Muscle of back (tissue), 11 donors: Measurements from ENCODE around the gene NYNRIN. TPM values are rescaled to one million over a fixed set of nuclear protein-coding genes. Genes with fewer than 3 reads are reported as not detected.
"Not testable (repeated sequence)": the region's sequence is repeated elsewhere in the genome, so short reads cannot be mapped to it uniquely, and the experiment has no call there.

Source experiments
- DNase-seq, 3 donors: peaks; one replicate each; pipeline versions ENCODE4 v3.0.0 to v3.0.0-alpha.2; 2013
- polyA plus RNA-seq, 10 donors: library from polyadenylated mRNA; unstranded; fragments of 120-200 nt; gene quantifications; one replicate each; pipeline ENCODE4 v1.2.1, GENCODE V29; 2013; ENCODE audit not compliant: insufficient read length in 10 of 10

The NYNRIN gene
- polyA plus RNA-seq, 10 donors = 23.9 to 40.6 (median 29.1) TPM

DNA sequence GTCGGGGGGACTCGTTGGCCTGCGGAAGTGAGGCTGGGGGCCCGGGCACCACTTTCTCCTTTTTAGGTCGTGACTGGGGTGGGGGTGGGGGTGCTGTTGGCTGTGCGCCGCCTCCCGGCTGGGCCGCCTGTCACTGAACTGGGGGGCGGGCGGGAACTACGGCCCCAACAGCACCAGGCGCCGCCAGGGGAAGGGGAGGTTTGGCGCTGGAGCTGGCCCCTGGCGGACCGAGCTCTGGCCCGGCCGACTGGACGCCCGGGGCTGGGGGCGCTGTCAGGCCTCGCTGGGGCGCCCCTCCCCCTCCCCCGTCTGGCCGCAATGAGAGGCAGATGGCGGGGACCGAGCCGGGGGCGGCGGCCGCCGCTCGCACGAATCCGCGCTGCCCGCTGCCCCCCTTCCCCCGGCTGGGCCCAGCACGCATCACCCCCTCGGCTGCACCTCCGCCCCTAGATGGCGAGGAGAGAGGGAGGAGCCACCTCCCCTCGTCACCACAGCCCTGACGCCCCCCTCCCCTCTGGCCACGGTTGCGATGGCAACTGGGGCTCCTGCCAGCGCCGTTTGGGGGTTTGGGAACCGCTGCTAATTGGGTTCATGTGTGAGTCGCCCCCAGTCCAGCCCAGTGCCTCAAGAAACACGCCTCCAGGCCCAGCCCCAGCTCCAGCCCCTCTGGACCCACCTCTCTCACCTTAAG, 30.1 kb upstream of the NYNRIN start:
- DNase-seq = peak; percentile 77 to 92 (median 83)

DNA sequence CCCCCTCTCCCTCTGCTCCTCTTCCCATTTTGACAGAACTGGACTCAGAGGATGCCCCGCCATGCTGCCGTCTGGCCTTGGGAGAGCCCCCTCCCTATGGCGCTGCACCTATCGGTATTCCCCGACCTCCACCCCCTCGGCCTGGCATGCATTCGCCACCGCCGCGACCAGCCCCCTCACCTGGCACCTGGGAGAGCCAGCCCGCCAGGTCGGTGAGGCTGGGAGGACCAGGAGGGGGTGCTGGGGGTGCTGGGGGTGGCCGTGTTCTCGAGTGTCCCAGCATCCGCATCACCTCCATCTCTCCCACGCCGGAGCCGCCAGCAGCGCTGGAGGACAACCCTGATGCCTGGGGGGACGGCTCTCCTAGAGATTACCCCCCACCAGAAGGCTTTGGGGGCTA, 29.3 kb upstream of the NYNRIN start:
- DNase-seq = no peak

DNA sequence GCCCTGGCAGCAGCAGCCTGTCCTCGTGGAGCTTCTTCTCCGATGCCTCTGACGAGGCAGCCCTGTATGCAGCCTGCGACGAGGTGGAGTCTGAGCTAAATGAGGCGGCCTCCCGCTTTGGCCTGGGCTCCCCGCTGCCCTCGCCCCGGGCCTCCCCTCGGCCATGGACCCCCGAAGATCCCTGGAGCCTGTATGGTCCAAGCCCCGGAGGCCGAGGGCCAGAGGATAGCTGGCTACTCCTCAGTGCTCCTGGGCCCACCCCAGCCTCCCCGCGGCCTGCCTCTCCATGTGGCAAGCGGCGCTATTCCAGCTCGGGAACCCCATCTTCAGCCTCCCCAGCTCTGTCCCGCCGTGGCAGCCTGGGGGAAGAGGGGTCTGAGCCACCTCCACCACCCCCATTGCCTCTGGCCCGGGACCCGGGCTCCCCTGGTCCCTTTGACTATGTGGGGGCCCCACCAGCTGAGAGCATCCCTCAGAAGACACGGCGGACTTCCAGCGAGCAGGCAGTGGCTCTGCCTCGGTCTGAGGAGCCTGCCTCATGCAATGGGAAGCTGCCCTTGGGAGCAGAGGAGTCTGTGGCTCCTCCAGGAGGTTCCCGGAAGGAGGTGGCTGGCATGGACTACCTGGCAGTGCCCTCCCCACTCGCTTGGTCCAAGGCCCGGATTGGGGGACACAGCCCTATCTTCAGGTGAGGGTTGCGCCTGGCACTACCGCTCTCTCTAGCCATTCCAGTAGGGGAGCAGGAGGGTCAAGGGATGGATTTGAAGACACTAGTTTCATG, 28.7 kb upstream of the NYNRIN start:
- no peak for DNase-seq

DNA sequence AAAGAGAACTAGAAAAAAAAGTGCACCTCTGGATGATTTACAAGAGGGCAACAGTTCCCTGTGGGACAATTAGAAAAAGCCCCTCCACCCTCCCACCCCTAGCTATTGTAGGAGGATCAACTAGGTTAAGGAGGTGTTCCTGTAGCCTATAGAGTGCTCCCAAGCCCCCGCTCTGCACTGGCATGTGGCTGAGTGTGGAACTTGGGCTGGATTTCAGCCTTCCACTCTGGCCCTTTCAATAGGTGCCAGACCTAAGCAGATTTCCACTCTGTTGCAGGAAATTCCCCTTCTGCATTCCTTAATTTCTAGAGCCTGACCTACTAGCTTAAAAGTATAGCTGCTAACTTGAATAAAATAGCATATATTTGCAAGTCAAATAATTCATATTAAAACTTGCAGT, 28.1 kb upstream of the NYNRIN start:
- no peak for DNase-seq

DNA sequence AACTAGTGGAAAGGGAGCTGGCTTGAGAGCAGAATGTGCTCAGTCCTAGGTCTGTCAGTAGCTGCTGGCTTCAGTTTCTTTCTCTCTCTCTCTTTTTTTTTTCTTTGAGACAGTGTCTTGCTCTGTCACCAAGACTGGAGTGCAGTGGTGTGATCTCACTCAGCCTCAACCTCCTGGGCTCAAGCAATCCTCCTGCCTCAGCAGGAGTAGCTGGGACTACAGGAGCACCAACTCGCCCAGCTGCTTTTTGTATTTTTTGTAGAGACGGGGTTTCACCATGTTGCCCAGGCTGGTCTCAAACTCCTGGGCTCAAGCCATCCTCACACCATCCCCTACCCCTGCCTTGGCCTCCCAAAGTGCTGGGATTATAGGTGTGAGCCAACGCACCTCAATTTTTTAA, 27.2 kb upstream of the NYNRIN start:
- not testable (repeated sequence) for DNase-seq

DNA sequence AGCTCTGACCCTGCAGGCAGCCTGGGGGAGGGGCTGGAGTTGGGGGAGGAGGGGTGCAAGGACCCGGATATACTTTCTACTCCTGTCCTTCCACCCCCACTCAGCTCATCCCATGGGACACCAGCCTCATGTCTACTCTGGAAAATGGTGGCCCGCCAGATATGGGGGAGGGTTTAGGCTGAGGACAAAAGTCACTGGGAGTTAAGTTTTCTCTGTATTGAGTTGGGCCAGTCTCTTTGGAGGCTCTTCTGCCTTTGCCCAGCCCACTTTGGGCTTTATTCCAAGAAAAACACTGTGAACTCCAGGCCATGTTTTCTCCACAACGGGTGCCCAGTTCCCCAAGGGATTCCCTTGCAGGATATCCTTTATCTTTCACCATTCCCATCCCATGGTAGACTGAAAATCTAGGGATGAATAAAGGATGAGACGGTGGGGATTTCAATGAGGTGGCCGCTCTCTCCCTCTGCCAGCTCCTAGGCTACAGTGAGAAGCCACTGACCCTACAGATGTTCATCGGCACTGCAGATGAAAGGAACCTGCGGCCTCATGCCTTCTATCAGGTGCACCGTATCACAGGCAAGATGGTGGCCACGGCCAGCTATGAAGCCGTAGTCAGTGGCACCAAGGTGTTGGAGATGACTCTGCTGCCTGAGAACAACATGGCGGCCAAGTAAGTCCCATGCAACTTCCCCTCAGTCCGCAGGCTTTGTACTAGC, 25.9 kb upstream of the NYNRIN start:
- DNase-seq = no peak

DNA sequence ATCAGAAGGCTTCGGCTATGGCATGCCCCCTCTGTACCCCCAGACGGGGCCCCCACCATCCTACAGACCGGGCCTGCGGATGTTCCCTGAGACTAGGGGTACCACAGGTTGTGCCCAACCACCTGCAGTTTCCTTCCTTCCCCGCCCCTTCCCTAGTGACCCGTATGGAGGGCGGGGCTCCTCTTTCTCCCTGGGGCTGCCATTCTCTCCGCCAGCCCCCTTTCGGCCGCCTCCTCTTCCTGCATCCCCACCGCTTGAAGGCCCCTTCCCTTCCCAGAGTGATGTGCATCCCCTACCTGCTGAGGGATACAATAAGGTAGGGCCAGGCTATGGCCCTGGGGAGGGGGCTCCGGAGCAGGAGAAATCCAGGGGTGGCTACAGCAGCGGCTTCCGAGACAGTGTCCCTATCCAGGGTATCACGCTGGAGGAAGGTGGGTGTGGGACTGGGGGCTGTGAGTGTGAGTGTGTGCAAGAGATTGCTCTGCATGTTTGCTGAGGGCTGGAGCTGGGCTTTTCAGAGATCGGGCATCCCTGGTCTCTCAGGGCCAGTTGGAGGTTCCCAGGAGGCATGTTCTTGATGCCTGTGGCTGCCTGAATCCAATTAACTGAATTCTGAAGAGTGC, 22.2 kb upstream of the NYNRIN start:
- no peak for DNase-seq

DNA sequence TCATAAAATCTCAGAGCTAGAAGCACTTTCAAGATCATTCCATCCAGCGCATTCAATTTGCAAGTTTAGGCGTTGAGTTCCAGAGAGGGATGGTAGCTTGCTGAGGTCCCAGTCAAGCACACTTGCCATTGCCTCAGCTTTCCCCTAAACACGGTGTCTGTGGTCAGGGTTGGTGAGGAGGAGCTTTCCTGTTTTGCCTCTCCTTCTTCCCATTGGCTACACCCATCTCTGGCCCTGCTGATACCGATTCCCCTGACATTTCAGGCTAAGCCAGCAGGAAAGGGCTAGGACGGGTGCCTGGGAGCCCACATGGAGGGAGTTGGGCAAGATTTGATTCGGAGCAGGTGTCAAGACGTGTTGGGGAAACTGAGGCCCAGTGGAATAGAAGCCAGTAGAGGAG, 21.7 kb upstream of the NYNRIN start:
- DNase-seq = no peak

DNA sequence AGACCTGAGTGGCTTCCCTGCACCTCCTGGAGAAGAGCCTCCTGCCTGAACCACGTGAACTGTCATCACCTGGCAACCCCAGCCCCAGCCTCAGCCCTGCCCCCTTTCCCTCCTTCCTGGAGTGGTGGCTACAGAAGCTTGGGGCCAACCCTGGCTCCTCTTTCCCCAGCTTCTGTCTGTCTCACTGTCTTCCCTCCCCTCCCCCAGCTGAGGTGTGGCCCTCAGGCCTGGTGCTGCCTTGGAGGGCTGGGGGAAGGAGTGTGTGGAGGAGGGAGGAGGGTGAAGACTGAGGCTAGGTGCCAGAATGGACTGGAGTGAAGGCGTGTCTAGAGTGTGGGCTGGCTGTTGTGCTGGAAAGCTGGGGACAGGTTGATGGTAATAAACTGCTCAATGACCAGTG, 21.1 kb upstream of the NYNRIN start:
- DNase-seq = no peak

DNA sequence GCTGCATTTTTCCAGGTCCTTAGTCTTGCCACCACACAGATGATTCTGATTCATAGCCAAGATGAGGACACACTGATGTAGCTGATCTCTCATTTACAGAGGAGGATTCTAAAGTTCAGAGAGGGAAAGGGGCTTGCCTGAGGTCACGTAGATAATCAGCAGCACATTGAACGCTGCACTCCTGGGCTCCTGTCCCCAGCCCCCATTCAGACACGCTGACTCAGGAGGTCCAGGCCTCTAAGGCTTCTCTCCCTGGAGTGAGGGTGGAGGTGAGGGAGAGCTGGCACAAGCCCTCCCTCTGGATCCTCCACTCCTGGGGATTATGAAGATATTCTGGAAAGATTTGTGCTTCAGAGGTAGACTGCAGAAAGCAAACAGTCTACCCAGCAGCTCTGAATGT, 20.5 kb upstream of the NYNRIN start:
- DNase-seq = no peak

DNA sequence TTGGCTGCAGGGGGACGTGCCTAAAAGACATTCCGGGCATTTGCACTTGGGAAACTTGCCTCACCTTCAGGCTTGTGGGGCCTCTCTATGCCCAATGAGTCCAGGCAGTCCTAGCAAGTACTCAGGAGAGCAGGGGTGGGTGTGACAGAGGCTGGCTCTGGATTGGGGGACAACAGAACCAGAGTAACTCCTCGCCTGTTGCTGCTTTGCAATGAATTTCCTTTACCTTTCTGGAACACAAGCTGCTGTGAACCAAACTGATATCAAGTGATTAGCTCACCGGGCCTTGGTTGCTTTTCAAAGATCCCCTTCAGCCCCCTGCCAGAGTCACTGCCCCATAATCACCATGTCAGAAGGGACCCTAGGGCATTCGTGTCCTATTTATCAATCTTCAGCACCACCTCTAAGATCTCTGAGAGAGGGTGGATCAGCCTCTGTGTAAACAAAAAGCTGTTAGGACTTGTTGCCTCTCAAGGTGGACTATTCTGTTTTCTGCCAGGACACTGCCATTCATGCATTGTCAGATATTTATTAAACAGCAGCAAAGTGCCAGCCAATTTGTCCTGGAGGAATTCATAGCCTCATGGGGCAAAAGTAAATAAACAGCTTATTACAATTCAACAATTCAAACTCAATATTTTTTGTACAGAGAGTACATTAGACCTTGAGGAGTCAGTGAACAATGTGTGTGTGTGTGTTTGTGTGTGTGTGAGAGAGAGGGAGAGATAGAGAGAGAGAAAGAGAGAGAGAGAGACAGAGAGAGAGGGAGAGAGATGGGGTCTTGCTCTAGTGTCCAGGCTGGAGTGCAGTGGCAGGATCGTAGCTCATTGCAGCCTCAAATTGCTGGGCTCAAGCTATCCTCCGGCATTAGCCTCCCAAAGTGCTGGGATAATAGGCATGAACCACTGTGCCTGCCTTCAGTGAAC, 19.6 kb upstream of the NYNRIN start:
- DNase-seq = no peak

DNA sequence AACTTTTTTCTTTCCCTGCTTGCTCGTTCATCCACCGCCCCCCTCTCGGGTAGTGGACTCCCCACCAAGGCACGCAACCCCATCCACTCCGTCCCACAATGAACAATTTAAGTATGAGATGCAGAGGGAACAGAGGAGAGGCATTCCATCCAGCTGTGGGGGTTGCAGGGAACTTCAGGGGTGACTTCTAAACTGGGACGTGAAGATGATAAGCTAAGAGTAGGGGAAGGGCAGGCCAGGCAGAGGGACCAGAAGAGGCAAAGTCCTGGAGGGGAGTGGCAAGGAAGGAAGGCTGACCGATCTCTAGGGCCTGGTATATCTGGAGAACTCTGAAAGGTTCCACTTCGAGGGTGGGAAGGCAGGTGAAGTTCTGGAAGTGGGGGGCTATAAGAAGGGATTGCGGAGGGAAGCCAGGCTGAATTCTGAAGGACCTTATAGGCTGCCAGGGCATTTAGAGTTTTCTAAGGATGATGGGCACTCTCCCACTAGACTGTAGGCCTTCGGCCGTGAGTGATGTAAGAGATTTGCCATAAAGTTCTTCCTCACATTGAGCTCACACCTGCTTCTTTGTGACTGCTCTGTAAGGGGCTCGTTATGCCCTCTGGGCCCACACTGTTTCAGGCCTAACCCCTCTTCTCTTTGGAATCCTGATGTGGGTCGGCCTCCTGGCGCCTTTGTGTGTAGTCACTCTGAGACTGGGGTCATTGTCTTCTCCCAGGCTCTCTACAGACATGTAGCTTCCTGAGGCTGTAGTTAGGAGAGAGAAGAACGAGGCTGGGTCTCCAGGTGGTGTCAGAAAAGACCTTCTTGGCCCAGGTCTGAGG, 18.7 kb upstream of the NYNRIN start:
- no peak for DNase-seq

DNA sequence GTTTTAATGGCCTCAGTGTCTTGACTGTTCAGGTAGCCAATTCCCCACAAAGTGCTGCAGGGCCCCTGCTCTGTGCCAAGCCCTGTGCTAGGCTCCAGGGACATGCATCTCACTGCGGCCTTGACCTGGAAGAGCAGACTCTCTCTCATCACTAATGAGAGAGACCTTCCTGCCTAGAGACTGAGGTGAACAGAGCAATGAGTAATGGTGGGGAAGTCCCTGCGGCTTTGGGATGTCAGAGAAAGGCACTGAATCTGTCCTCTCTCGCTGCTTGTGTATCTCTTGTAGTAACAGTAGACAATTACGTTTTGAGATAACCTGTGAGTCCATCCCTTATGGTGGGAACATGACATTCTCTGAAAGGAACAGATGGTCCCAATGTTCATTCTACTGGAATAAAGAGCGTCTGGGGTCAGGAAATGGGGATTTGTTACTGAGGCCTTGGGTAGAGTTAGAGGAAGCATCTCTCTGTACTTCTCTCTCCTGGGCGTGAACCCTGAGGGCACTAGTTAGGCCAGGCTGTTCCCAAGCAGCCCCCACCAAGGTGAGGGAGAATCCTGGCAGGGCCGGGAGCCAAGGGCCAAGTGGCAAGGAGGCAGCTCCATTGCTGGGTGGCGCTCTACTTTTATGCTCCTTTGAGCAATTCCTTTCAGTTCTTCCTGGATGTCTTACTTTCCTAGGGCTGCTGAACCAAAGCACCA, 17.3 kb upstream of the NYNRIN start:
- DNase-seq = no peak

DNA sequence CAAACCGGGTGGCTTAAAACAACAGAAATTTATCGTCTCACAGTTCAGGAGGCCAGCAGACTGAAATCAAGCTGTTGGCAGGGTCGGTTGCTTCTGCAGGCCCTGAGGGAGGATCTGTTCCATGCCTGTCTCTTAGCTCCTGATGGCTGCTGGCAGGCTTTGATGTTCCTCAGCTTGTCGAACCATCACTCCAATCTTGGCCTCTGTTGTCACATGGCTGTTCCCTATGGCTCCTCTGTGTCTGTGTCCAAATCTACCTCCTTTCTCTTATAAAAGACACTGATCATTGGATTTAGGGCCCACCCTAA, 16.8 kb upstream of the NYNRIN start:
- no peak for DNase-seq

DNA sequence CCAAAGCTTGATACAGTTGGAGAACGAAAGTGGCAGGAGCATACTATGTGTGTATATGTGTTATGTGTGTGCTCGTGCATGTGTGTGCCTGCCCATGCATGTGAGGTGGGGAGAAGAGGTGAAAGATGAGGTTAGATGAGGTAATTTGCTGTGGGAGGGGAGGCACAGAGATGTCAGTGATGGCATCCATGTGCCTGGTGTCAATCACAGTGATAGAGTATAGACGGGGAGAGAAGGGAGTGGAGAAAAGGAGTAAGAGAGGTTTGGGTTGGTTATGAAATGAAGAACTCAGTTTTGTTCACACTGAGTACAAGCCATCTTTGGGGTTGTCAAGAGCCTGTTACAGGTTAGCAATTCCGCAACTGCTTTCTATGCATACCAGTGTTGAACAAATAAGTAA, 14.6 kb upstream of the NYNRIN start:
- DNase-seq = no peak

DNA sequence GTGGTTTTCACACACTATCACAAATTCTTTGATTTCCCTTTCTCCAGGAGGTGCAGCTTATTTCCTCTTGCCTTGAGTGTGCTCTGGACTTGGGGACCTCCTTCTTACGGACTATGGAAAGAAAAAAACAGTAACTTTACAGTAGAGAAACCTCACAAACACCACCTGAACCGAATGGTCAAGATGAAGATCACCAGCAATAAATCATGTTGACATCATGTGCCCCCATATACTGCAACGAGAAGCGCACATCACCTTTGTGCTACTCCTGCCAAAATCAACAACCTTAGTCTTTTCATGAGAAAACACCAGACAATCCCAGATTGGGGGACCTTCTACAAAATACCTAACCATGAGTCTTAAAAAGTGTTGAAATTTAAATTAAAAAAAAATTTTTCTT, 13.3 kb upstream of the NYNRIN start:
- DNase-seq = no peak

DNA sequence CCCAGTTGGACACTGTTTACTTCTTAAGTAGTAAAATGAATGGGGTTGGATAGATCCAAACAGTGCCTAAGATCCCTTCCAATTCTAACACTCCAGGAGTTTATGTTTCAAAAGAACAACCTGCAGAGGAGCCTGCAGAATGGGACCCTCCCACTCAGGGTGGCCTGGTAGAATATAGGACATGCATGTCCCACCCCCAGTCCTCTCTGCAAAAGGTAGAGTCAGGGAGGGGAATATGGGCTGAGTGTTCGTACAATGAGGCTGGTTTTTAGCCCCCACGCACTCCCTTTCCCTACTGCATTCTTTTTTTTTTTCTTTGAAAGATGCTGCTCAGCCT, 11.8 kb upstream of the NYNRIN start:
- DNase-seq = no peak

DNA sequence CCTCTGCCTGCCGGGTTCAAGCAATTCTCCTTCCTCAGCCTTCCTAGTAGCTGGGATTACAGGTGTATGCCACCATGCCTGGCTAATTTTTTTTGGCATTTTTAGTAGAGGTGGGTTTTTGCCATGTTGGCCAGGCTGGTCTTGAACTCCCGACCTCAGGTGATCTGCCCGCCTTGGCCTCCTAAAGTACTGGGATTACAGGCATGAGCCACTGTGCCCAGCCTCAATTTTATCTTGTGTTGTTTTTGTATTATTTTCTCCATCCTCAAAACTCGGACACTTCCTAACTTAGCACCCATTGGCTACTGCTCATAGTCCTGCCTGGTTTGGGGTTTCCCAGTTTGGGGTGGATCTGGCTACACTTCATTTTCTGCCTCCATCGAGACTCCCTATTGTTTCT, 11.2 kb upstream of the NYNRIN start:
- DNase-seq = not testable (repeated sequence)

DNA sequence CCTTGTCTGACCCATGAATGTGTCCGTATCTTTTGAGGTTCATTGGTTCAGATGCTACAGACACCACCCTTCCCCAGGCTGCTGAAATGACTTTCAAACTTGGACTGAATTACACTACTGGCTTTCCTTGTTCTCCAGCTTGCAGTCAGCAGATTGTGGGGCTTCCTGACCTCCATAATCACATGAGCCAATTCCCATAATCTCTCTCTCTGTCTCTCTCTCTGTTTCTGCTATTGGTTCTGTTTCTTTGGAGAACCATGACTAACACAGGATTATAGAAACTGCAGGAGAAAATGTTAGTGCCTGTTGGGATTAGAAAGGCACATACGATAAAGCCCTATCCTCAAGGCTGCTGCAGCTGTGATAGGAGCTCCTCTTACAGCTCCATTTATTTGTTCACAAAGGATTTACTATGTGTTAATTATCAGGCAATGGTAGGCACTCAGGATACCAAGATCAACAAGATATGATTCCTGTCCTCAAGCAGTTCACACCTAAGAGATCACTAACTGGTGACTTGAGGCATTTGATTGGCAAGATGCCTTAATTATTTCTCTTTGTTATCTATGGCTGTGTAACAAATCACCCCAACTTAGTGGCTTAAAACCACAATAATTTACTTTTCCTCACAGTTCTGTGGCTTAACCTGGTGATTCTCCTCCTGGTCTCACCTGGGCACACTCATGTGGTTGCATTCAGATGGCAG, 10.2 kb upstream of the NYNRIN start:
- no peak for DNase-seq
